Right lobe of liver (tissue), 6 donors: ENCODE results near the gene HPS5. TPM values are rescaled to one million over a fixed set of nuclear protein-coding genes. Genes with fewer than 3 reads are reported as not detected.

ENCODE experiments used
- ATAC-seq, 4 donors: fragments of 200-7000 bp; cut with Tn5 transposase; one replicate each; pipeline ENCODE4 v1.9.1; 2020; ENCODE audit warnings: mild to moderate bottlenecking in 4 of 4, moderate library complexity in 4 of 4
- DNase-seq, 3 donors: peaks; one replicate each; pipeline ENCODE4 v3.0.0-alpha.2; 2020
- H3K27ac ChIP-seq, 3 donors: fragments of 200-600 bp; one replicate each; pipeline ENCODE4 v1.8.0; 2022
- H3K27me3 ChIP-seq, 2 donors: fragments of 200-600 bp; one replicate each; pipeline ENCODE4 v1.8.0; 2022
- H3K36me3 ChIP-seq, 4 donors: fragments of 200-600 bp; sonication (generic) in 1 of 4; one replicate each; pipeline versions ENCODE4 v1.5.1 to v1.8.0; 2017 to 2022; ENCODE audit warnings: control low read depth in 1 of 4
- H3K4me1 ChIP-seq, 4 donors: fragments of 200-600 bp; sonication (generic) in 1 of 4; one replicate each; pipeline versions ENCODE4 v1.5.1 to v1.8.0; 2017 to 2022; ENCODE audit warnings: control low read depth in 1 of 4
- H3K4me3 ChIP-seq, 3 donors: fragments of 200-600 bp; one replicate each; pipeline ENCODE4 v1.8.0; 2022
- H3K9me3 ChIP-seq, 4 donors: fragments of 200-600 bp; sonication (generic) in 1 of 4; one replicate each; pipeline versions ENCODE4 v1.5.1 to v1.8.0; 2017 to 2022; ENCODE audit warnings: control low read depth in 1 of 4
- POLR2A ChIP-seq: fragments of 450-650 bp; IDR thresholded peaks from one replicate; pipeline ENCODE4 v1.6.1; 2017; ENCODE audit warnings: antibody characterized with exemption, mild to moderate bottlenecking
- WGBS: methylation state at CpG from one replicate; pipeline ENCODE4 v1.1.6; 2018; ENCODE audit warnings: low coverage, low lambda C conversion rate; ENCODE audit not compliant: insufficient coverage; ENCODE audit errors: missing lambda C conversion rate; 5-methylcytosine and 5-hydroxymethylcytosine counted together
- intact Hi-C, 2 donors: fragments of 100-400 bp; cut with DNase I; formaldehyde crosslinking; loops; one replicate each; pipeline versions ENCODE4 v1.11.2 to v1.14.1; 2022
- total RNA-seq, 6 experiments: library from RNA; depleted of rRNA in 2 of 6; stranded (reverse); fragments of >200 nt in 2 of 6; fragmentation: NEBNext Ultra II Directional in 3 of 6; extraction: Animal tissue kit (Norgen Biotek cat#: 25700) in 3 of 6; gene quantifications; one replicate each; pipeline versions ENCODE4 v1.1.0 to v1.2.4, GENCODE V29; 2016 to 2023
- TF ChIP-seq, protein P1 (sequence below), 4 donors: fragments of 200-600 bp in 3 of 4; fragments of 450-650 bp in 1 of 4; IDR thresholded peaks; one replicate each; pipeline versions ENCODE4 v1.5.1 to v1.8.0; 2016 to 2022; ENCODE audit warnings: antibody characterized with exemption in 4 of 4, mild to moderate bottlenecking in 2 of 4
- donor health status: DM: no; HTN: yes; CAD: no.
- donor health status: DM: no; HTN: no; CAD: no.
- donor health status: DM: no; HTN: no; CAD: no.
- donor health status: DM: no; HTN: yes; CAD: no.
- donor health status: DM: no; HTN: yes; CAD: no.

HPS5 gene
- total RNA-seq, 6 experiments from 2014 or later, result 20.2 to 87.0 (median 41.7) TPM

DNA sequence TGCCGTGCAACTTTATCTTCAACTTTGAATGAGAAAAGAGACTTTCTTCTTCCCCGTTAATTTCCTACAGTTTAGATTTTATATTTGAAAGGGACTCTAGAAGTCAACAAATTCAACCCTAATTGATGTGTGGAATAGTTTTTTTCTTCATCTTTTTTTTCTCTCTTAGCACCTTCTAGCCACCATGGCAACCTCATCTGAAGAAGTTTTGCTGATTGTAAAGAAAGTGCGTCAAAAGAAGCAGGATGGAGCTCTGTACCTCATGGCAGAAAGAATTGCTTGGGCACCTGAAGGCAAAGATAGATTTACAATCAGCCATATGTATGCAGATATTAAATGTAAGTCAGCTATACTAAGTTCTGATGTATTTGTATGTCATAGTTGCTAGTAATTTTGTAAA is 11.0 kb upstream of the HPS5 start:
- ATAC-seq, result no peak
- Histone ChIP-seq H3K4me3 (no peak overlapping the region), H3K4me1 (no peaks in the 10 kb centered on the region), H3K9me3 (no peaks in the 10 kb centered on the region), H3K27ac (no peak overlapping the region), H3K36me3 (peaks cover 4 to 60% (median 30%) of the 10 kb centered on the region in 4 donors), H3K27me3 (no peaks in the 10 kb centered on the region)
- no peak for DNase-seq
- 73% methylated on average over 3 of the region's 3 CpGs for WGBS
- intact Hi-C loops, result no loop called here
- TF ChIP-seq, protein P1, sequence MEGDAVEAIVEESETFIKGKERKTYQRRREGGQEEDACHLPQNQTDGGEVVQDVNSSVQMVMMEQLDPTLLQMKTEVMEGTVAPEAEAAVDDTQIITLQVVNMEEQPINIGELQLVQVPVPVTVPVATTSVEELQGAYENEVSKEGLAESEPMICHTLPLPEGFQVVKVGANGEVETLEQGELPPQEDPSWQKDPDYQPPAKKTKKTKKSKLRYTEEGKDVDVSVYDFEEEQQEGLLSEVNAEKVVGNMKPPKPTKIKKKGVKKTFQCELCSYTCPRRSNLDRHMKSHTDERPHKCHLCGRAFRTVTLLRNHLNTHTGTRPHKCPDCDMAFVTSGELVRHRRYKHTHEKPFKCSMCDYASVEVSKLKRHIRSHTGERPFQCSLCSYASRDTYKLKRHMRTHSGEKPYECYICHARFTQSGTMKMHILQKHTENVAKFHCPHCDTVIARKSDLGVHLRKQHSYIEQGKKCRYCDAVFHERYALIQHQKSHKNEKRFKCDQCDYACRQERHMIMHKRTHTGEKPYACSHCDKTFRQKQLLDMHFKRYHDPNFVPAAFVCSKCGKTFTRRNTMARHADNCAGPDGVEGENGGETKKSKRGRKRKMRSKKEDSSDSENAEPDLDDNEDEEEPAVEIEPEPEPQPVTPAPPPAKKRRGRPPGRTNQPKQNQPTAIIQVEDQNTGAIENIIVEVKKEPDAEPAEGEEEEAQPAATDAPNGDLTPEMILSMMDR (IDR thresholded peaks at IDR 0.05), result no peak
- TF ChIP-seq POLR2A, result no peak

DNA sequence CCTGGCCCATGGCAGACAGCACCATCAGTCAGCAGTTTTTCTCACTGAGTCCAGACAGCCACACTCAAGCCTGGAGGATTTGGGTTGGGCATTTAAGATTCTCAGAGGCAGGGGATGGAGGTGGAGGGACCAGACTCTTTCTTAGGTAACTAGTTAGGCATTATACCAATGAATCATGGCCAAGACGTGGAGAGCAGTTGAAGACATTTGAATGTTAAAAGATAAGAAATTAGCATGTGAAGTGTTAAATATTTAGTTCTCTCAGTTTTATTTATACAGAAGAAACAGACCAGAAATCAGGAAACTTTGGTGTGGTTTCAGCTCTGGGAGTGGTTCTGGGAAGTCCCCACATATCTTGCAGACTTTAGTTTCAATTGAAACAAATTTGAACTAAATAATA is 10.4 kb upstream of the HPS5 start:
- Histone ChIP-seq H3K4me1 (no peaks in the 10 kb centered on the region), H3K4me3 (no peak overlapping the region), H3K27me3 (no peaks in the 10 kb centered on the region), H3K27ac (no peak overlapping the region), H3K9me3 (no peaks in the 10 kb centered on the region), H3K36me3 (peaks cover 4 to 57% (median 27%) of the 10 kb centered on the region in 4 donors)
- ATAC-seq (no peak), DNase-seq (no peak)
- intact Hi-C loops, result no loop called here
- TF ChIP-seq POLR2A, result no peak
- TF ChIP-seq, protein P1 (IDR thresholded peaks at IDR 0.05), result no peak
- 86% methylated on average over 1 of the region's 1 CpG for WGBS

DNA sequence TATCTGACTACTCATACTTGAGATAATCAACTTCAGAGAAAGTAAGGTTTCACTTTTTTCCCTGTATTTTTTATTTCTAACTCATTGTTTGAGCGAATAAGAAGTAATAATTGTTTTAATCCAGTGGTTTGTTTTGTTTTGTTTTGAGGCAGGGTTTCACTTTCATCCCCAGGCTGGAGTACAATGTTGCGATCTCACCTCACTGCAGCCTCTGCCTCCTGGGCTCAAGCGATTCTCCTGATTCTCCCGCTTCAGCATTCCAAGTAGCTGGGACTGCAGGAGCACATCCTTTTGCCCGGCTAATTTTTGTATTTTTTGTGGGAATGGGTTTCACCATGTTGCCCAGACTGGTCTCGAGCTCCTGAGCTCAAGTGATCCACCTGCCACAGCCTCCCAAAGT is 9.0 kb upstream of the HPS5 start:
- Histone ChIP-seq H3K36me3 (peaks cover 4 to 58% (median 19%) of the 10 kb centered on the region in 4 donors), H3K27ac (no peak overlapping the region), H3K9me3 (no peaks in the 10 kb centered on the region), H3K27me3 (no peaks in the 10 kb centered on the region), H3K4me1 (no peaks in the 10 kb centered on the region), H3K4me3 (no peak overlapping the region)
- 80% methylated on average over 6 of the region's 6 CpGs for WGBS
- DNase-seq, result no peak
- TF ChIP-seq POLR2A, result no peak
- TF ChIP-seq, protein P1 (IDR thresholded peaks at IDR 0.05), result no peak
- no peak for ATAC-seq
- intact Hi-C loops, result no loop called here

DNA sequence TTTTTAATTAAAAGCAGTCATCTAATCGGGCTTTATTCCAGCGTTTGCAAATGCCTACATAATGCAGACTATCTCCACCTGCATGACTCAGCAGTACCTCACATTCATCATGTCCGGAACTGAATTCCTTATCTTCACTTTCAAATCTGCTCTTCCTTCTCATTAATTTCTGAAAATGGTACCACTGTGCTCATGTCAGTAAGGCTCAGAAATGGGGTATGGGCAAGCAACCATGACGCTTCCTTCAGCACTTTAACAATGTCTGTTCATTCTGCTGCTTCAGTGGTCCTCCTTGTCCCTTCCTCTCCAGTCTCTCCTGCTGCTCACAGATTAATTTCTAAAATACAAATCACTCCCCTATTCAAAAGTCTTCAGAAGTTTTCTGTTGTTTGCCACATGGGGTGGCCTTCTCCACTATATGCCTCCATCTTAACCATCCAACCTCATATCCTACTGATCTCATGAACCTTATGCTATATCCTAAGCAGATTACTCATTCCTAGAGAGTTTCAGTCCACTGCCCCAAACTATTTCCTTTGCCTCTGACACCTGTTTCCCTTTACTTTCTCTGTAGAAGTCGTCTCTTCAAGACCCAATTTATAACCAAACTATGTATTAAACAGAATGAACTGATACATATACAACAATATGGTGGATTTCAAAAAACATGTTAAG is 7.4 kb upstream of the HPS5 start:
- Histone ChIP-seq H3K4me1 (peaks cover 0 to 9% (median 4%) of the 10 kb centered on the region in 4 donors), H3K36me3 (peaks cover 4 to 48% (median 14%) of the 10 kb centered on the region in 4 donors), H3K27ac (no peak overlapping the region), H3K9me3 (no peaks in the 10 kb centered on the region), H3K27me3 (no peaks in the 10 kb centered on the region), H3K4me3 (no peak overlapping the region)
- TF ChIP-seq, protein P1 (IDR thresholded peaks at IDR 0.05), result no peak
- TF ChIP-seq POLR2A, result no peak
- ATAC-seq (no peak), DNase-seq (no peak)
- 75% methylated on average over 3 of the region's 5 CpGs for WGBS
- intact Hi-C loops, result no loop called here
